ENCODE results near the gene PHOX2A.

Gene PHOX2A

GRCh38 chr11:72280037-72280436 lies 36.1 kb upstream of the PHOX2A start:
- no peak for TF ChIP-seq REST (IDR thresholded peaks at IDR 0.05; ENCODE audit: insufficient read depth in 1 of 2, low read depth in 2 of 2, low read length in 2 of 2)
- no peak for TF ChIP-seq FOXP2 (optimal IDR thresholded peaks at IDR 0.05; ENCODE audit: borderline replicate concordance, extremely low read depth, extremely low read length, insufficient read depth)
- TF ChIP-seq POLR2AphosphoS5 (IDR thresholded peaks at IDR 0.05; ENCODE audit: low read depth, low read length), result no peak

- TF ChIP-seq POLR2AphosphoS5 (IDR thresholded peaks at IDR 0.05; ENCODE audit: low read depth, low read length), result no peak
- no peak for TF ChIP-seq REST (IDR thresholded peaks at IDR 0.05; ENCODE audit: insufficient read depth in 1 of 2, low read depth in 2 of 2, low read length in 2 of 2)
- no peak for TF ChIP-seq SIN3A (IDR thresholded peaks at IDR 0.05; ENCODE audit: borderline replicate concordance, insufficient read depth, low read length)
- no peak for TF ChIP-seq FOXP2 (optimal IDR thresholded peaks at IDR 0.05; ENCODE audit: borderline replicate concordance, extremely low read depth, extremely low read length, insufficient read depth)
- TF ChIP-seq TAF1 (IDR thresholded peaks at IDR 0.05; ENCODE audit: borderline replicate concordance, insufficient read depth, low read length), result no peak
These were observed 34.9 kb upstream of the PHOX2A start for GRCh38 chr11:72278905-72279304.

GRCh38 chr11:72274435-72274834 lies 30.5 kb upstream of the PHOX2A start:
- TF ChIP-seq TAF1 (IDR thresholded peaks at IDR 0.05; ENCODE audit: borderline replicate concordance, insufficient read depth, low read length) (no peak), REST (IDR thresholded peaks at IDR 0.05; ENCODE audit: insufficient read depth in 1 of 2, low read depth in 2 of 2, low read length in 2 of 2) (no peak), FOXP2 (optimal IDR thresholded peaks at IDR 0.05; ENCODE audit: borderline replicate concordance, extremely low read depth, extremely low read length, insufficient read depth) (no peak), SIN3A (IDR thresholded peaks at IDR 0.05; ENCODE audit: borderline replicate concordance, insufficient read depth, low read length) (no peak), POLR2AphosphoS5 (IDR thresholded peaks at IDR 0.05; ENCODE audit: low read depth, low read length) (no peak)

- no peak for TF ChIP-seq SIN3A (IDR thresholded peaks at IDR 0.05; ENCODE audit: borderline replicate concordance, insufficient read depth, low read length)
- TF ChIP-seq FOXP2 (optimal IDR thresholded peaks at IDR 0.05; ENCODE audit: borderline replicate concordance, extremely low read depth, extremely low read length, insufficient read depth), result no peak
- no peak for TF ChIP-seq POLR2AphosphoS5 (IDR thresholded peaks at IDR 0.05; ENCODE audit: low read depth, low read length)
- no peak for TF ChIP-seq REST (IDR thresholded peaks at IDR 0.05; ENCODE audit: insufficient read depth in 1 of 2, low read depth in 2 of 2, low read length in 2 of 2)
- no peak for TF ChIP-seq TAF1 (IDR thresholded peaks at IDR 0.05; ENCODE audit: borderline replicate concordance, insufficient read depth, low read length)
These were observed 28.0 kb upstream of the PHOX2A start for GRCh38 chr11:72271980-72272379.

- TF ChIP-seq SIN3A (IDR thresholded peaks at IDR 0.05; ENCODE audit: borderline replicate concordance, insufficient read depth, low read length) (no peak), TAF1 (IDR thresholded peaks at IDR 0.05; ENCODE audit: borderline replicate concordance, insufficient read depth, low read length) (no peak), POLR2AphosphoS5 (IDR thresholded peaks at IDR 0.05; ENCODE audit: low read depth, low read length) (no peak), FOXP2 (optimal IDR thresholded peaks at IDR 0.05; ENCODE audit: borderline replicate concordance, extremely low read depth, extremely low read length, insufficient read depth) (no peak), REST (IDR thresholded peaks at IDR 0.05; ENCODE audit: insufficient read depth in 1 of 2, low read depth in 2 of 2, low read length in 2 of 2) (no peak)
These were observed 24.1 kb upstream of the PHOX2A start for GRCh38 chr11:72267956-72268617.
